GM21515 (cell line): ENCODE results near the gene TMA7.

ENCODE experiments used
- ATAC-seq: cut with Tn5 transposase; IDR thresholded peaks from one replicate; pipeline ENCODE4 v1.9.1; 2021; ENCODE audit not compliant: unreplicated experiment

The TMA7 gene

GRCh38 chr3:48408823-48409281, 31.2 kb upstream of the TMA7 start:
- no peak for ATAC-seq

- no peak for ATAC-seq
These were observed 30.5 kb upstream of the TMA7 start for GRCh38 chr3:48409291-48410201.

- no peak for ATAC-seq
These were observed 29.6 kb upstream of the TMA7 start for GRCh38 chr3:48410205-48411040.

- ATAC-seq, result no peak
These were observed 28.9 kb upstream of the TMA7 start for GRCh38 chr3:48411041-48411588.

DNA sequence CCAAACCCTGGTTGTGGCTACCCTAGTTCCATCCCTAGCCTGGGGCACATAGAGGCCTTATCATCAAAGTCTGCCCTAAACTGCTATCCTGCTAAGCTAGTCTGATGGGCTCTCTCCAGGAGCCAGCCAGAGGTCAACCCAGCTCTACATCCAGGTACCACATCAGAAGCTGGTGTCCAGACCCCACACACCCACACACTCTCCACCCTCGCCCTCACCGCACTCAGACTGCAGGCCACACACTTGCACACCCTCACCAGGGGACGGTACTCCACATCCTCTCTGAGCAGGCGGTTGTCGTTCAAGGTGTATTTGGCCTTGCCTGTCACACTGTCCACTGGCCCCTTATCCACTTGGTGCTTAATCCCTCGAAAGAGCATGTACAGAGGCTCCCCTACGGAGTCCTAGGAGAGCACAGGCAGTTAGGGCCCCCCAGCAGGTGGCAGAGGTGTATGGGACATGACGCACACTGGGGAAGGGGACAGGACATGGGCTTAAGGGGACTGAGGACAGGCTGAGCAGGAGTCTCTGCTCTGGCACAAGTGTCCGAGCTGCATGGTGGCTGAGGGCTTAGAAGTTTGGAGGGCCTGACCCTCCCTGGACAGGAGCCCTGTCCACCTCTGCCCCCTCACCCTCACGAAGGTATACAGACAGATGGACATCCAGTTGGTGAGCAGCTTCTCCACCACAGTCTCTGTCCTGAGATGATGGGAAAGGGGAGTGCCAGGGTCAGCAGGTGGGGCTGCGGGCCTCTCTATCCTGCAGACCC, 28.3 kb upstream of the TMA7 start:
- no peak for ATAC-seq

GRCh38 chr3:48412375-48413001, 27.6 kb upstream of the TMA7 start:
- no peak for ATAC-seq

DNA sequence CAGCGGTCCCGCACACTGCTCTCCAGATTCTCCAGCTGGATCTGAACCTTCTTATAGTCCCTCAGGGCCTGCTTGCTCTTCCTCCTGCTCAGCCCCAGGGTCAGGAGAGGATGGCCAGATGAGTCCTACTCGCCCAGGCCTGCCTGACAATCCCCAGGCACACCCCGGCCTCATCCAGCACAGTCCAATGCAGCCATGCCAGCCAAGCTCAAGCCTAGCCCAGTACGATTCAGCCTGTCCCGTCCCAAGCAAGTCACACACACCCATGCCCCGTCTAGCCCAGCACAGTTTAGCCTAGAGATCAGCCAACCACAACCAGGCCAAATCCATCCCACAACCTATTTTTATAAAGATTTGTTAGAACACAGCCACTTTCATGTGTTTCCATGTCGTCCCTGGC, 27.0 kb upstream of the TMA7 start:
- no peak for ATAC-seq

DNA sequence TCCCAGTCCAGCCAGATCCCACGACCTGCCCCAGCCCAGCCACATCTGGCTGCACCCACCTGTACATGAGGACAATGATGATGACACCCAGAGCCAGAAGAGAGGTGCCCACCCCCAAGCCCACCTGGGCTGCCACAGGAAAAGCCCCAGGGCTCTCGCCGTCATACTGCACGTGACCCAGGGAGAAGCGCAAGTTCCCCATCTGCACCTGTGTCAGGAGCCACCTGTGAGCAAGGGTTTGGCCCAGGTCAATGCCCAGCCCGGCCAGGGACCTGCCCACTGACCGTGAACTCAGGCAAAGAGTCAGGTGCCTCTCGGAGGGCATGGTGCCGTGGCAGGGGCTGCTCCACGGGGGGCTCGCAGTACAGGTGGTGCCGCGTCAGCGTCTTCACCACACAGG, 26.4 kb upstream of the TMA7 start:
- ATAC-seq, result no peak

DNA sequence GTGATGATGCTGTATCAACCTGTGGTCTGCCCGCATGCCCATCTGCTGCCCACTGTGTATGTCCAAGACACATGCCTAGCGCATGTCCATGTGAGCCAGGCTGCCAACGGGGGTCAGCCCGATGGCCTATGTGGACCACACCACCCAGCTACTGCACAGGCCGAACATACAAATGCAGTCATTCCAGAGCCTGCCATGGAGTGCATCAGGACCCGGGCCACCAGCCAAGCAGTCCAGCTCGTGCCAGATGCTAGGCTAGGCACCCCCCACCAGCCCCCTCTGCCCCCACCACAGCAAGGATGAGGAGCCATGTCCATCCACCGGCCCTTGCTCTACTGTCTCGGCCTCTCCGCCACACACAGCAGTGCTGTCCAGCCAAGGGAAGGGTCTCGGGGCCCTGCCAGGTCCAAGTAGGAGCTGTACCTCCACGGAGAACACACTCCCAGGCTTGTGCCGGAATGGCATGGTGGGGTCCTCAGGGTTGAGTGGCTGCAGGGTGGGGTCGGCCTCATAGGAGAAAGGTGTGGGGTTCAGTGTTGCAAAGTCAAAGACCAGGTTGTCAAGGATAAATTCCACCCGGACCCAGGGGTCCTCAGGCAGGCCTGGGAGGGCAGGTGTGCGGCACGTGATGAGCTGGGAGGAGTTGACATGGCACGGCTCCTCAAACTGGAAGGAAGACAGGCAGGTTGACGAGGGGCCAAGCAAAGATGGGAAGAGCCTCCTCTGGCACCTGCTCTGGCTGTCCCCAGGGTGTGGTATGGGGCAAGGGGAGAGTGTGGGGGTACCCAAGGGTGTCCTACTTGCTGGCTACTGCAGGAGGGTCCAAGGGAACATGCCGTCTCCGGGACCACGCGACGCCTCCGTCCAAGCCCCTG, 25.4 kb upstream of the TMA7 start:
- no peak for ATAC-seq

- ATAC-seq, result no peak
These were observed 24.7 kb upstream of the TMA7 start for GRCh38 chr3:48415251-48415953.

GRCh38 chr3:48416091-48416505, 24.0 kb upstream of the TMA7 start:
- ATAC-seq, result no peak

GRCh38 chr3:48416546-48416945, 23.5 kb upstream of the TMA7 start:
- ATAC-seq, result no peak

DNA sequence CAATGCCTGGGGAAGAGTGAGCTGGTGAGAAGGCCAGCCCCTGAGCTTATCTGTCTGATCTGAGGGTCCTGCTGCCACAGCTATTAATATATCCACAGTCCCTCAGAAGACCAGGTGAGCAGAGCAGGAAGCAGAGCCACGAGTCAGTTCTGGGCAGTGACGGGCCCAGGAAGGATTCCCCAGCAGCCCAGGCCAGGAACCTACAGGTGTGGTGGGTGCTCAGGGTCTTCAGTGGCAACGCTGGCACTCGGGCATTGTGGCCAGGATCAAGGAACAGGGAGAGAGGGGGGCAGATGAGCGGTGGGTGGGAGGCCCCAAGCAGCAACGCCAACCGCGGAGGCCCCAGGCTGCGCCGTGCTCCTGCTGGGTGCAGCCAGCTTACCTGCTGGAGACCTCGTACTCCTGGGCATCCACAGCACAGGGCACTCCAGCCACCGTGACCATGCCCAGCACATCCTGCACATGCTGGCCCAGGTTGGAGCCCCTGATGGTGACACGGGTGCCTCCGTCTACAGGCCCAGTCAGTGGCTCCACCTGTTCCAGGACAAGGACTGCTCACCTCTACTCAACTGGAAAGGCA, 22.4 kb upstream of the TMA7 start:
- no peak for ATAC-seq

- no peak for ATAC-seq
These were observed 21.9 kb upstream of the TMA7 start for GRCh38 chr3:48418140-48418539.

GRCh38 chr3:48418651-48419050, 21.4 kb upstream of the TMA7 start:
- no peak for ATAC-seq

- no peak for ATAC-seq
These were observed 20.9 kb upstream of the TMA7 start for GRCh38 chr3:48419149-48419548.

DNA sequence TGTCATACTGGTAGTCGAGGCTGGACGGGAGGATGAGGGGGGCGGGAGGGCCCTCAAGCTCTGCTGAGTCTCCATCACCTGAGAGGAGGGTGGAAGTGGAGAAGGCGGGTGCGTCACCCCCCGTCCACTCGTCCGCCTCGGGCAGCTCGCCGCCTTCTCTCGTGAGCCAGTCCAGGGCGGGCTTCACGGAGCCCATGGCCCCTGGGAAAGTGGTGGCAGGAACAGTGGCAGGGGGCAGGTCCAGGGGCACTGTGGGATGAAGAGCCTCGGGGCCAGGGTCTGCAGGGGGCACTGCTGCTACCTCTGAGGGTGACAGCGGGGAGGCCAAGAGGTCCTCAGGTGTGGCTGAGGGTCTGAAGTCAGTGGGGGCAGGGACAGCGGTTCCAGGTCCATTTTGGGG, 20.5 kb upstream of the TMA7 start:
- ATAC-seq, result no peak

DNA sequence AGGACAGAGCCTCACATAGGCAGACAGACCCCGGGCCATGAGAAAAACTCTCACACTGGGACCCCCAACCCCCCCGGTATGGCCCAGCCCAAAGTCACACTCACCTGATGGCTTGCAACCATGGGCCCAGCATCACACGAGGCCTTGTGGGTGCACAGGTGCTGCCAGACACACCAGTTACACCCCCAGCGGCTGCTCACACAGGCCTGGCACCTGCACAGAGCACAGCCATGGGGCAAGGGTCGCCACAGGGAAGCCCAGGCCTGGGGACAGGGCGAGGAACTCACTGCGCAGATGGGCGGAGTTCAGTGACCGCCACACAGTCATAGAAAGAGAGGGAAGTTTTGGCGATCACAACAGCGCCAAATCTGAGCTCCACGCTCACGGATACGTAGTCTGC, 19.5 kb upstream of the TMA7 start:
- no peak for ATAC-seq

GRCh38 chr3:48422272-48422671, 17.8 kb upstream of the TMA7 start:
- no peak for ATAC-seq
